ENCODE measurements around the gene PCDH9.

PCDH9 gene

DNA sequence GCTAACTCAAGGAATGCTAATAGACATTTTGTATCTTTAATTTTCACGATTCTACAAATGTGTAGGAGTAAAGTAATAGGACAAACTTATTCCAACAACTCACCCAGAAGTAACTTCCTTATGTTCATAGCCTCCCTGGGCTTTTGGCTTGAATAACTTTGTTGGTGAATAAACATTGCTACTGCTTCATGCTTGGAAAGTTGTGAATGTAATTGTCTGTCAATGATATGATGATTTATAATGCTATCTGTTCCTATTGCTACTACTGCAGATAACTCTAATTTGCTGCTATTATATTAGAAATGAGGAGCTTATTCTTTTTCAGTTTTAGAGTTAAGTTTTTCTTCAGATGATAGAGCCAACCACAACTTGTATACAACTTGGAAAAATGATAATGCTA is 307.7 kb downstream of the PCDH9 start:
- TF ChIP-seq, protein P1, sequence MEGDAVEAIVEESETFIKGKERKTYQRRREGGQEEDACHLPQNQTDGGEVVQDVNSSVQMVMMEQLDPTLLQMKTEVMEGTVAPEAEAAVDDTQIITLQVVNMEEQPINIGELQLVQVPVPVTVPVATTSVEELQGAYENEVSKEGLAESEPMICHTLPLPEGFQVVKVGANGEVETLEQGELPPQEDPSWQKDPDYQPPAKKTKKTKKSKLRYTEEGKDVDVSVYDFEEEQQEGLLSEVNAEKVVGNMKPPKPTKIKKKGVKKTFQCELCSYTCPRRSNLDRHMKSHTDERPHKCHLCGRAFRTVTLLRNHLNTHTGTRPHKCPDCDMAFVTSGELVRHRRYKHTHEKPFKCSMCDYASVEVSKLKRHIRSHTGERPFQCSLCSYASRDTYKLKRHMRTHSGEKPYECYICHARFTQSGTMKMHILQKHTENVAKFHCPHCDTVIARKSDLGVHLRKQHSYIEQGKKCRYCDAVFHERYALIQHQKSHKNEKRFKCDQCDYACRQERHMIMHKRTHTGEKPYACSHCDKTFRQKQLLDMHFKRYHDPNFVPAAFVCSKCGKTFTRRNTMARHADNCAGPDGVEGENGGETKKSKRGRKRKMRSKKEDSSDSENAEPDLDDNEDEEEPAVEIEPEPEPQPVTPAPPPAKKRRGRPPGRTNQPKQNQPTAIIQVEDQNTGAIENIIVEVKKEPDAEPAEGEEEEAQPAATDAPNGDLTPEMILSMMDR (IDR thresholded peaks at IDR 0.05; ENCODE audit: low read depth, low read length, missing control alignments) = no peak
- no peak for DNase-seq (ENCODE audit: extremely low read depth, low read depth)
- H3K4me3 ChIP-seq (replicated peaks; ENCODE audit: low read depth, low read length) = no peak overlapping the region

DNA sequence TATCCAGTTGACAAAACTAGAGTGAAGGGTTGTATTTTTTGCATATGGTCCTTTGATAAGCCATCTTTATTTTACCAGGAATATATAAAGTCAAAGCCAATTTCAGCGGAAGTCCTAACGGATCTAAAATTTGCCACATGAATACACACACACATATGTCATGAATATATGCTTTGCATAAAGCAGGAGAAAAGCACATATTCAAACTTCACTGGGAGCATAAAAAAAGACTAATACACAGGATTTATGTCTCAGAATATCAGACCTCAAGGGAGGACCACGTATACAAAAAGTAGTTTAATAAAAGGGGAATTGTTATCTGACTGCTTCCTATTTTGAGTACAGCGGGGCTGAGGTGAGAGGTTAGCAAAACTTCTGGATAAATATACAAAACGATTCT is 308.7 kb downstream of the PCDH9 start:
- no peak for DNase-seq (ENCODE audit: extremely low read depth, low read depth)
- TF ChIP-seq, protein P1 (IDR thresholded peaks at IDR 0.05; ENCODE audit: low read depth, low read length, missing control alignments) = no peak
- H3K4me3 ChIP-seq (replicated peaks; ENCODE audit: low read depth, low read length) = no peak overlapping the region

DNA sequence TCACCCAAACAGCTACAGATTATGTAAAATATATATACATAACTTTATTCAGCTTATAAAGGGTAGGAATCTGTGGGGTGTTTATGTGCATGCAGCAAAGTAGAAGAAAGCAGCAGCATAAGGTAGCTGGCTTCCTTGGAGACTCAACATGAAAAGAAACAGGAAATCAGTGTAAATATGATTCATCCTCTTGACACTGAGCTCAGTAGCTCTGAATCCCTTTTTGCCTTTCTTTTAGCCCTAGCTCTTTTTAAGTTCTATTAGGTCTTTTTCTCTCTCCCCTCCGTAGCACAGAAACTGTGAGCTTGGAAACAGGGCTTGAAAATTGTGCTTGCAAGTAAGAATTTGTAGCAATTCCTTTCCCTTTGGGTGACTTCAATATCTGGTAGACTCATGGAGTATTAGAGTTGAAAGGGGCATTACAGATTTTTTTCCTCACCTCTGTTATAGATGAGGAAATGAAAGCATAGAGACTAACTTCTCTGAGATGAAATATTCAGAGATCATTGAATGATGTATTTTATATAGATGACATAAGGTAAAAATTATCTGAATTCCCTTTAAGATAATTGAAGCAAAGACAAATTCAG is 314.4 kb downstream of the PCDH9 start:
- no peak for DNase-seq (ENCODE audit: extremely low read depth, low read depth)
- no peak overlapping the region for H3K4me3 ChIP-seq (replicated peaks; ENCODE audit: low read depth, low read length)
- TF ChIP-seq, protein P1 (IDR thresholded peaks at IDR 0.05; ENCODE audit: low read depth, low read length, missing control alignments) = no peak

DNA sequence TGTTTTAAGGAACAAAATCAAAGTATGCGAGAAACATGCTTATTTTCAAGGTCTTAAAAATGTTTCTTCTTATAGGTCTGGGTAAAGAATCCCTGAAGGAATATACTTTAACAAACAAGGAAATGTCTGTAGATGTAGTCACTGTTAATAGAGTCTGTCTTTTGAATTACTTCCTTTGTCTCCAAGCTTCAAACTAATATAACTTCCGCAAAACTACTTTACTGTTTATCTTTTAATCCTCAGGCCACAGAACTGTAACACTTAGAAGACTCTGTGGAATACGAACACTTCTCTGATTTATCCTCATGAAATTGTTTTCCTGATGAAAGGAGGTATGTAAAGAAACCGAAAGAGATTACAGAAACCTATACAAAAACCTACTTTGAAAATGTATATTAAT is 316.0 kb downstream of the PCDH9 start:
- DNase-seq (ENCODE audit: extremely low read depth, low read depth) = no peak
- TF ChIP-seq, protein P1 (IDR thresholded peaks at IDR 0.05; ENCODE audit: low read depth, low read length, missing control alignments) = no peak
- no peak overlapping the region for H3K4me3 ChIP-seq (replicated peaks; ENCODE audit: low read depth, low read length)

DNA sequence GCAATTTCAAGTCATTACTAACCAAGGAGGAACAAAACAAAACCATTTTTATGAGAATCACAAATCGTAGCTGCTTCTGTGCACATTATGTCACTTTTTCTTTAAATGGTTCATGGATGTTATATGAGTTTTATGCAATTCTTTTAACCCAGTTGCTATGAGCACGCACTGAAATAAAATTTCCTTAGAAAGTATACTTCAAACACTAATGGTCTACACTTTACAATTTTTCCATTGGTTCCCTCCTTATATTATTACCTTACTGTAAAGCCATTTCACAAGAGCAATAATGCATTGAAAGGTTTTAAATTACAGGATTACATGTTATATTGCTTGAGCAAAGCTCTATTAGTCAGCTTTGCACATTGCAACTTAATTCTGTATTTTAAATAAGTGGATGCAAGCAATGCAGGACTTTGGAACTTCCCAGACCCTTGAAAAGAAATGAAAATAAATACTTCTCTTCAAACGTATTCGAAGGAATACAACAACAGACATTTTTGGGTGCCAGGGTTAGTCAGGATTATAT is 318.7 kb downstream of the PCDH9 start:
- TF ChIP-seq, protein P1 (IDR thresholded peaks at IDR 0.05; ENCODE audit: low read depth, low read length, missing control alignments) = no peak
- no peak for DNase-seq (ENCODE audit: extremely low read depth, low read depth)
- no peak overlapping the region for H3K4me3 ChIP-seq (replicated peaks; ENCODE audit: low read depth, low read length)

DNA sequence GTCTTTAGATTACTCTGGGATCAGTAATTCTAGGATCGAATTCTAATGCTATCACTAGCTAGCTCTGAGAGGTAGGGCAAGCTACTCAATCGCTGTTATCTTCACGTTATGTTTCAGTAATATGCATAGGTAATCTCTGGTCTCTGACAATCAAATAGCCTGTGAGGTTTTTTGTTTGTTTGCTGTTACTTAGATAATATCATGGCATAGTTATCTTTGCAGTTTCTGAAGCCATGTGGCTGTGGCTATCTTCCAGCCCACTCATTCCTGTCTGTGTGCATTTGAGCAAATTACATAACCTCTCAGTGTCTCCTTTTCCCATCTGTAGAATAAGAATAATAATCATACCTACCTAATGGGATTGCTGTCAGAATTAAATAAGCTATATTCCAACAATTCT is 330.2 kb downstream of the PCDH9 start:
- no peak for DNase-seq (ENCODE audit: extremely low read depth, low read depth)
- TF ChIP-seq, protein P1 (IDR thresholded peaks at IDR 0.05; ENCODE audit: low read depth, low read length, missing control alignments) = no peak
- H3K4me3 ChIP-seq (replicated peaks; ENCODE audit: low read depth, low read length) = no peak overlapping the region

DNA sequence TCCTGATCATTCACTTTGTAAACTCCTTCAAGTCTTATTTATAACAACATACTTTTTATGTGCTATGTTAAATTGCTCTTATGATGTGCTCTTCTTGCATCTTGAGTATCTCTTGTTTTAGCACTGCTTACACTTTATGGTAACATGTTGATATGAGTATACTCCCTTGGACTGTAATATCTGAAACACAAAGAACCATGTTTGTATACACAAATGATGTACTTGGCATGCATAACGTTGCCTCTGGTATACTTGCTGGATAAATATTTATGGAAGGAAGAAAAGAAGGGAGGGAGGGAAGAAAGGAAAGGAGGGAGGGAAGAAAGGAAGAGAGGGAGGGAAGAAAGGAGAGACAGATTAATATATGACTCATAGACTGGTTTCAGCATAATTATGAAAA is 333.2 kb downstream of the PCDH9 start:
- no peak overlapping the region for H3K4me3 ChIP-seq (replicated peaks; ENCODE audit: low read depth, low read length)
- no peak for DNase-seq (ENCODE audit: extremely low read depth, low read depth)
- TF ChIP-seq, protein P1 (IDR thresholded peaks at IDR 0.05; ENCODE audit: low read depth, low read length, missing control alignments) = no peak

Measured in HFF-Myc (cell line).